A673 (cell line): ENCODE results near the gene SERPINB1. TPM values are rescaled to one million over a fixed set of nuclear protein-coding genes. Genes with fewer than 3 reads are reported as not detected.

Experiments
- BruUV-seq: library from RNA; stranded (reverse); fragments of 400-500 nt; replicated peaks from 2 replicates; lab custom pipeline; 2021; lab: Mats Ljungman, UMichigan
- CTCF ChIA-PET: fragments of 300-600 bp; sonication (Branson Sonifier 250); formaldehyde crosslinking; loops from one replicate; lab custom pipeline; 2022; ENCODE audit warnings: antibody characterized with exemption; lab: Charles Lee
- POLR2A ChIA-PET: fragments of 300-600 bp; sonication (Branson Sonifier 250); formaldehyde crosslinking; loops from one replicate; lab custom pipeline; 2022; ENCODE audit warnings: antibody characterized with exemption; ENCODE audit not compliant: low non-redundant PET; lab: Charles Lee
- DNase-seq: peaks from one replicate; pipeline ENCODE4 v3.0.0-alpha.2; 2015; ENCODE audit warnings: low spot score
- H3K27ac ChIP-seq: fragments of 200-600 bp; sonication (generic); 2 replicates; pipeline ENCODE4 v1.5.1; 2016; ENCODE audit warnings: mixed run types, low read depth, mild to moderate bottlenecking, mixed read lengths, antibody characterized with exemption, low read length; ENCODE audit not compliant: poor library complexity, severe bottlenecking
- H3K27me3 ChIP-seq: fragments of 200-600 bp; sonication (generic); replicated peaks from 2 replicates; pipeline ENCODE4 v1.6.1; 2017; ENCODE audit warnings: mixed run types, low read depth, mild to moderate bottlenecking, mixed read lengths, antibody characterized with exemption, low read length; ENCODE audit not compliant: insufficient read depth, poor library complexity
- H3K36me3 ChIP-seq: fragments of 200-600 bp; sonication (generic); 2 replicates; pipeline ENCODE4 v1.6.1; 2016; ENCODE audit warnings: mixed run types, mild to moderate bottlenecking, mixed read lengths, antibody characterized with exemption, low read length; ENCODE audit not compliant: insufficient read depth, poor library complexity, severe bottlenecking
- H3K4me1 ChIP-seq: fragments of 200-600 bp; sonication (generic); 2 replicates; pipeline ENCODE4 v1.6.1; 2017; ENCODE audit warnings: mixed run types, mild to moderate bottlenecking, mixed read lengths, antibody characterized with exemption, low read length; ENCODE audit not compliant: insufficient read depth, poor library complexity, severe bottlenecking
- H3K4me3 ChIP-seq: fragments of 200-600 bp; sonication (generic); 2 replicates; pipeline ENCODE4 v1.5.1; 2016; ENCODE audit warnings: low read depth, mixed run types, mild to moderate bottlenecking, mixed read lengths, low read length; ENCODE audit not compliant: poor library complexity, severe bottlenecking
- H3K9me3 ChIP-seq: fragments of 200-600 bp; sonication (generic); 2 replicates; pipeline ENCODE4 v1.6.1; 2016; ENCODE audit warnings: mixed run types, low read depth, mild to moderate bottlenecking, mixed read lengths, antibody characterized with exemption, low read length; ENCODE audit not compliant: poor library complexity, severe bottlenecking
- CTCF ChIP-seq: fragments of 300-800, 200-600 bp; sonication (generic); conservative IDR thresholded peaks from 2 replicates; pipeline ENCODE4 v1.5.1; 2017; ENCODE audit warnings: low read depth, mild to moderate bottlenecking, antibody characterized with exemption, low read length, moderate library complexity, mixed read lengths
- EZH2 ChIP-seq: fragments of 200-600 bp; sonication (generic); IDR thresholded peaks from 2 replicates; pipeline ENCODE4 v1.6.1; 2017; ENCODE audit warnings: borderline replicate concordance, low read depth, mild to moderate bottlenecking, mixed read lengths, antibody characterized with exemption, low read length; ENCODE audit not compliant: poor library complexity, severe bottlenecking
- intact Hi-C: fragments of 100-400 bp; cut with micrococcal nuclease; formaldehyde crosslinking; loops from one replicate; pipeline ENCODE4 v1.10.0; 2022; ENCODE audit not compliant: unreplicated experiment
- total RNA-seq: library from RNA; stranded (reverse); gene quantifications from 2 replicates; pipeline ENCODE4 v1.2.3, GENCODE V29; 2021

SERPINB1 gene
- total RNA-seq, 1 experiment from 2014 or later = 1.3 TPM

GRCh38 chr6:2838251-2838650 is 3.4 kb downstream of the SERPINB1 start:
- CTCF ChIA-PET = no interaction called here
- no TSS peak for BruUV-seq
- intact Hi-C loops = no loop called here

GRCh38 chr6:2834262-2834661 is 7.4 kb downstream of the SERPINB1 start:
- CTCF ChIA-PET = no interaction called here
- intact Hi-C loops = no loop called here
- H3K36me3 ChIP-seq = no peaks in the 10 kb centered on the region
- no peak overlapping the region for H3K27ac ChIP-seq
- H3K4me3 ChIP-seq = no peak overlapping the region
- DNase-seq = no peak
- peaks cover 12% of the 10 kb centered on the region for H3K4me1 ChIP-seq
- H3K9me3 ChIP-seq = no peaks in the 10 kb centered on the region
- TF ChIP-seq EZH2 (no peak), CTCF (no peak)
- H3K27me3 ChIP-seq = no peaks in the 10 kb centered on the region
- BruUV-seq = no TSS peak
- POLR2A ChIA-PET = interaction anchor here (0.6 kb wide), 1 partner anchor 88 kb away, joined by 3 read pairs; no protein-coding TSS in a partner anchor

More at GRCh38 chr6:2838251-2838650, 3.4 kb downstream of the SERPINB1 start:
- peaks cover 29% of the 10 kb centered on the region for H3K4me1 ChIP-seq
- TF ChIP-seq EZH2 (no peak), CTCF (no peak)
- no peaks in the 10 kb centered on the region for H3K36me3 ChIP-seq
- DNase-seq = no peak
- POLR2A ChIA-PET = no interaction called here
- H3K9me3 ChIP-seq = no peaks in the 10 kb centered on the region
- H3K27me3 ChIP-seq = no peaks in the 10 kb centered on the region
- H3K4me3 ChIP-seq = no peak overlapping the region
- H3K27ac ChIP-seq = no peak overlapping the region

- no peak for TF ChIP-seq EZH2
- no peak for TF ChIP-seq CTCF
- no peaks in the 10 kb centered on the region for H3K27me3 ChIP-seq
- no peak for DNase-seq
- no peaks in the 10 kb centered on the region for H3K36me3 ChIP-seq
- no peaks in the 10 kb centered on the region for H3K9me3 ChIP-seq
- intact Hi-C loops = no loop called here
- ChIA-PET CTCF (no interaction called here), POLR2A (no interaction called here)
- no peak overlapping the region for H3K4me3 ChIP-seq
- no peaks in the 10 kb centered on the region for H3K4me1 ChIP-seq
- no peak overlapping the region for H3K27ac ChIP-seq
- no TSS peak for BruUV-seq
Measured at GRCh38 chr6:2831392-2831791, 10.3 kb downstream of the SERPINB1 start.
